Mammary microvascular endothelial cell (primary cell): ENCODE results near the gene HLA-G. TPM values are rescaled to one million over a fixed set of nuclear protein-coding genes. Genes with fewer than 3 reads are reported as not detected.

Source experiments
- total RNA-seq: library from RNA; depleted of rRNA; stranded (reverse); fragments of >200 nt; gene quantifications from 2 replicates; pipeline ENCODE4 v1.2.3, GENCODE V29; 2015

Gene HLA-G
- total RNA-seq, result not detected in 2 replicates

GRCh38 chr6:29827579-29828470 lies at the start of gene HLA-G:
Gene HLA-G, plus strand, starts transcription at chr6:29827825. Its CDS starts 20 bp downstream, at chr6:29827845.

Other genes starting within 250 kb of the HLA-G start
- gene OR2H2, start 242.7 kb upstream of the HLA-G start, total RNA-seq, result not detected in 2 replicates
- 0.74 and 1.7 TPM in 2 replicates for gene GABBR1, start 194.6 kb upstream of the HLA-G start, total RNA-seq
- not detected in 2 replicates for gene MOG, start 170.7 kb upstream of the HLA-G start, total RNA-seq
- gene ZFP57, start 146.7 kb upstream of the HLA-G start, total RNA-seq, result not detected in 2 replicates
- 38.9 and 57.8 TPM in 2 replicates for gene HLA-F, start 104.4 kb upstream of the HLA-G start, total RNA-seq
- gene HLA-A, start 114.7 kb downstream of the HLA-G start, total RNA-seq, result 1,130 and 1,554 TPM in 2 replicates
- gene POLR1H, start 233.4 kb downstream of the HLA-G start, total RNA-seq, result 28.0 and 38.4 TPM in 2 replicates
- gene PPP1R11, start 239.4 kb downstream of the HLA-G start, total RNA-seq, result 37.1 and 40.5 TPM in 2 replicates
- gene RNF39, start 247.9 kb downstream of the HLA-G start, total RNA-seq, result not detected in 2 replicates